Measurements from ENCODE around the gene MTAP. TPM values are rescaled to one million over a fixed set of nuclear protein-coding genes. Genes with fewer than 3 reads are reported as not detected.

Gene MTAP
- total RNA-seq, 1 donor = 30.4 TPM

DNA sequence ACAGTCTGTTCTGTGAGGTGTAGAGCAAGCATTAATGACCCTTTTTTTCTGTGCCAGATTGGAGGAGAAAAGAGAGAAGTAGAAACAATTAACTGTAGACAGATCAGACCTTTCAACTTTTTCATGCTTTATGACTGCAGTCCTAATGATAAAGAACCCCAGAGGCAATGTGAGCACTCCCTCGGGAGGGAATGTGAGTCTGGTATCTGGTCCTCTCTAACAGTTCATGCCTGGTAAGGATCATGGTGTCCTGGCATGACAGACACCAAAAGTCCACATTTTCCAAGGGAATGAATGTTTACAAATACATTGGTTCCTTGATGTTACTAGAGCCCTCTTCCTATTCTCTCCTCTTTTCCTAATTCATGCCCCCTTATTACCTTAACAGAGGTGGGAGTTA, 70.3 kb downstream of the MTAP start:
- H3K4me1 ChIP-seq (ENCODE audit: insufficient read depth, low read length) = peaks cover 4% of the 10 kb centered on the region
- TF ChIP-seq, protein P1, sequence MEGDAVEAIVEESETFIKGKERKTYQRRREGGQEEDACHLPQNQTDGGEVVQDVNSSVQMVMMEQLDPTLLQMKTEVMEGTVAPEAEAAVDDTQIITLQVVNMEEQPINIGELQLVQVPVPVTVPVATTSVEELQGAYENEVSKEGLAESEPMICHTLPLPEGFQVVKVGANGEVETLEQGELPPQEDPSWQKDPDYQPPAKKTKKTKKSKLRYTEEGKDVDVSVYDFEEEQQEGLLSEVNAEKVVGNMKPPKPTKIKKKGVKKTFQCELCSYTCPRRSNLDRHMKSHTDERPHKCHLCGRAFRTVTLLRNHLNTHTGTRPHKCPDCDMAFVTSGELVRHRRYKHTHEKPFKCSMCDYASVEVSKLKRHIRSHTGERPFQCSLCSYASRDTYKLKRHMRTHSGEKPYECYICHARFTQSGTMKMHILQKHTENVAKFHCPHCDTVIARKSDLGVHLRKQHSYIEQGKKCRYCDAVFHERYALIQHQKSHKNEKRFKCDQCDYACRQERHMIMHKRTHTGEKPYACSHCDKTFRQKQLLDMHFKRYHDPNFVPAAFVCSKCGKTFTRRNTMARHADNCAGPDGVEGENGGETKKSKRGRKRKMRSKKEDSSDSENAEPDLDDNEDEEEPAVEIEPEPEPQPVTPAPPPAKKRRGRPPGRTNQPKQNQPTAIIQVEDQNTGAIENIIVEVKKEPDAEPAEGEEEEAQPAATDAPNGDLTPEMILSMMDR (IDR thresholded peaks at IDR 0.05; ENCODE audit: extremely low read depth, low read depth, low read length) = no peak
- no peak overlapping the region for H3K27ac ChIP-seq (ENCODE audit: low read depth, low read length)
- H3K9me3 ChIP-seq (ENCODE audit: low read depth, low read length) = no peaks in the 10 kb centered on the region
- H3K79me2 ChIP-seq (ENCODE audit: insufficient read depth, low read length) = peaks cover 11% of the 10 kb centered on the region
- no peak overlapping the region for H2AFZ ChIP-seq (ENCODE audit: low read length)
- H4K20me1 ChIP-seq (ENCODE audit: insufficient read depth, low read length) = no peaks in the 10 kb centered on the region
- no peak for DNase-seq (ENCODE audit: insufficient read length, low spot score, missing footprints)
- no peak overlapping the region for H3K4me3 ChIP-seq (ENCODE audit: insufficient read depth, low read length)
- peaks cover 5% of the 10 kb centered on the region for H3K36me3 ChIP-seq (ENCODE audit: insufficient read depth, low read length)
- H3K4me2 ChIP-seq (ENCODE audit: insufficient read depth, low read length) = no peak overlapping the region
- H3K27me3 ChIP-seq (ENCODE audit: insufficient read depth, low read length) = no peaks in the 10 kb centered on the region

DNA sequence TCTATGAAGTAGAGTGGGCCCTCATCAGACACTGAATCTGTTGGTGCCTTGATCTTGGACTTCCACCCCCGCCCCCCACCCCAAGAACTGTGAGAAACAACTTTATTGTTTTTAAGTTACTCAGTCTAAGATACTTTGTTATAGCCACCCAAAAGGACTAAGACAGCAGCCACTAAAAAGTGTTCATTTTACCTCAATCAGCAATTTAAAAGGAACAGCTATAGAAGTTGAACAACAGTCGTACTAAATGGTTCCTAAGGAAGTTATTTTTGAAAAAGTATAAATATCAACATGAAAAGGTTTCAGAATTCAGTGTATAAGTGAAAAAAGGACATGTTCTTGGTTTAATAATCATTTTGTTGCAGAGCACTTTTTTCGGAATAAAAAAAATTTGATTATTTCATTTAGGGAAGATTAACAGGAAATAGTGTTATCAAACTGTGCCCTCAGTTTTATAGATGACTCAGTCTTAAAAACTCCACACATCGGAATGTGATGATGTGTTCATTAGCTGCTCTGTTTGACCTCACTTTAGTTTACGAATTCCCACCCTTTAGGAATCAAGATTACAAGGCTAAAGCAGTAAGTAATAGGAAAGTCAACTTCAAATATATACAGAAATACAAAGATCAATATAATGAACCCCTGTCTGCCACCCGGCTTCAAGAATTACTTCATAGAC, 71.2 kb downstream of the MTAP start:
- peak overlapping the region; percentile 11 for H3K27ac ChIP-seq (ENCODE audit: low read depth, low read length)
- peaks cover 4% of the 10 kb centered on the region for H3K36me3 ChIP-seq (ENCODE audit: insufficient read depth, low read length)
- H3K4me2 ChIP-seq (ENCODE audit: insufficient read depth, low read length) = no peak overlapping the region
- no peak for DNase-seq (ENCODE audit: insufficient read length, low spot score, missing footprints)
- peaks cover 4% of the 10 kb centered on the region for H3K4me1 ChIP-seq (ENCODE audit: insufficient read depth, low read length)
- no peaks in the 10 kb centered on the region for H3K9me3 ChIP-seq (ENCODE audit: low read depth, low read length)
- no peak overlapping the region for H3K4me3 ChIP-seq (ENCODE audit: insufficient read depth, low read length)
- peaks cover 13% of the 10 kb centered on the region for H3K79me2 ChIP-seq (ENCODE audit: insufficient read depth, low read length)
- no peaks in the 10 kb centered on the region for H3K27me3 ChIP-seq (ENCODE audit: insufficient read depth, low read length)
- H4K20me1 ChIP-seq (ENCODE audit: insufficient read depth, low read length) = no peaks in the 10 kb centered on the region
- no peak overlapping the region for H2AFZ ChIP-seq (ENCODE audit: low read length)
- TF ChIP-seq, protein P1 (IDR thresholded peaks at IDR 0.05; ENCODE audit: extremely low read depth, low read depth, low read length) = no peak

DNA sequence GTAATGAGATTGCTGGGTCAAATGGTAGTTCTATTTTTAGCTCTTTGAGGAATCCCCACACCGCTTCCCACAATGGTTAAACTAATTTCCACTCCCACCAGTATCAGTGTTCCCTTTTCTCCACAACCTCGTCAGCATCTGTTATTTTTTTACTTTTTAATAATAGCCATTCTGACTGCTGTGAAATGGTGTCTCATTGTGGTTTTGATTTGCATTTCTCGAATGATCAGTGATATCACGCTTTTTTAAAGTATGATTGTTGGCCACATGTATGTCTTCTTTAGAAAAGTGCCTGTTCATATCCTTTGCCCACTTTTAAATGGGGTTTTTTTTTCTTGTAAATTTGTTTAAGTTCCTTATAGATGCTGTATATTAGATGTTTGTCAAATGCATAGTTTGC, 73.5 kb downstream of the MTAP start:
- Histone ChIP-seq H3K79me2 (ENCODE audit: insufficient read depth, low read length) (peaks cover 13% of the 10 kb centered on the region), H3K4me3 (ENCODE audit: insufficient read depth, low read length) (no peak overlapping the region), H2AFZ (ENCODE audit: low read length) (no peak overlapping the region), H3K27ac (ENCODE audit: low read depth, low read length) (no peak overlapping the region), H3K36me3 (ENCODE audit: insufficient read depth, low read length) (peaks cover 7% of the 10 kb centered on the region), H4K20me1 (ENCODE audit: insufficient read depth, low read length) (no peaks in the 10 kb centered on the region), H3K9me3 (ENCODE audit: low read depth, low read length) (no peaks in the 10 kb centered on the region), H3K4me2 (ENCODE audit: insufficient read depth, low read length) (no peak overlapping the region), H3K4me1 (ENCODE audit: insufficient read depth, low read length) (peaks cover 4% of the 10 kb centered on the region), H3K27me3 (ENCODE audit: insufficient read depth, low read length) (no peaks in the 10 kb centered on the region)
- TF ChIP-seq, protein P1 (IDR thresholded peaks at IDR 0.05; ENCODE audit: extremely low read depth, low read depth, low read length) = no peak
- no peak for DNase-seq (ENCODE audit: insufficient read length, low spot score, missing footprints)

DNA sequence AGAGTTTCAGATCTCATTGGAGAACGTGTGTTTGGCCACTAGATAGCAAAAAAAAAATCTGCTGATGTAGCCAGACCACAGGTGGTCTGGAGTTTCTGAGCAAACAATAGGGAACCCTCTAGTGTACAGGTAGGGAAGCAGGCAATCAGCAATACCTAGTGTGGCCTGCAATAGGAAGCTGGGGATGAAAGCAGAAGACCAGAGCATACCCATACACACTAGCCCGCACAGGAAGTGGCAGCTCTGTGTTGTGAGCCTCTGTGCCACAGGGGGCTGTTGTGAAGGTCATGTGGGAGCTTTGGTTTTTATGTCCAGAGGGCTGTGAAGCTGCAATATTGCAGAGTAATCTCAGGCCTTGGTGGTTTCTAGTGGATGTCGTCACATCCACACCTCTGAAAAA, 81.2 kb downstream of the MTAP start:
- TF ChIP-seq, protein P1 (IDR thresholded peaks at IDR 0.05; ENCODE audit: extremely low read depth, low read depth, low read length) = no peak
- Histone ChIP-seq H2AFZ (ENCODE audit: low read length) (no peak overlapping the region), H3K27ac (ENCODE audit: low read depth, low read length) (no peak overlapping the region), H3K79me2 (ENCODE audit: insufficient read depth, low read length) (no peaks in the 10 kb centered on the region), H3K4me2 (ENCODE audit: insufficient read depth, low read length) (no peak overlapping the region), H3K36me3 (ENCODE audit: insufficient read depth, low read length) (peaks cover 7% of the 10 kb centered on the region), H4K20me1 (ENCODE audit: insufficient read depth, low read length) (no peaks in the 10 kb centered on the region), H3K4me1 (ENCODE audit: insufficient read depth, low read length) (no peaks in the 10 kb centered on the region), H3K27me3 (ENCODE audit: insufficient read depth, low read length) (no peaks in the 10 kb centered on the region), H3K9me3 (ENCODE audit: low read depth, low read length) (no peaks in the 10 kb centered on the region), H3K4me3 (ENCODE audit: insufficient read depth, low read length) (no peak overlapping the region)
- DNase-seq (ENCODE audit: insufficient read length, low spot score, missing footprints) = no peak

Measured in osteoblast (primary cell).